GM19240 (cell line): Measurements from ENCODE around the gene GNRH2.
"Not testable (repeated sequence)": the region's sequence is repeated elsewhere in the genome, so short reads cannot be mapped to it uniquely, and the experiment has no call there.

ENCODE experiments used
- DNase-seq: peaks from one replicate; pipeline ENCODE4 v3.0.0; 2011; ENCODE audit warnings: low spot score; ENCODE audit not compliant: insufficient read length

GNRH2 gene

DNA sequence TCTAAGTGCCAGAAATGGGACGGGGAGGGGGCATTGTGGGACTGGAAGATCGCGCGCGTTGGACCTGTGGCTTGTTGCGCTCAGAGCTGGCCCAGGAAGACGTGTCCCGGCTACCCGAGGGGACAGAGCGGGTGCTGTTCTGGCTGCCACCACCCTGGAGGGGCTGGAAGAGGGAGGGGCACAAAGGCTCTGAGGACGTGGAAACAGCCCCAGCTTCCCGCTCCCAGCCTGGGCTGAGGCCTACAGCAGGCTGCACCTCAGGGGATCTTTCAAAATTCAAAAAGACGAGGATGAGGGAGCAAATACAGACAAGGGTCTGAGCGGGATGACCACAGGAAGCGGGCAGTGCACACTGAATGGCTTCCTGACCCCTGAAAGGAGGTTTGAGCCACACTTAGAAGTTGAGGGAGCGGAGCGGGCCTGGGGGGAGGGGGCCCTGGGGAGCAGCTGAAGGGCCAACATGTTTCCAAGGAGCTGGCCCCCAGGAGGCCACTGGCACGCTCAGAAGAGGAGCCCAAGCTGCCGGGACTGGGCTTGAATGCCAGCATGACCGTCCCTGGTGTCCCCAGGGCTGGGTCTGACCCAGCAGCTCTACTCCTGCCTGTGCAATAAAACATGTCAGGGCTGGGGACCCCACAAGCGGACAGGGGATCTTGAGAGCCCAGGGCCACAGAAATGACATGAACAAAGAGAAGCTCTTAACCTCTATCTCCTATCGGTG, 29.3 kb downstream of the GNRH2 start:
- DNase-seq = no peak

DNA sequence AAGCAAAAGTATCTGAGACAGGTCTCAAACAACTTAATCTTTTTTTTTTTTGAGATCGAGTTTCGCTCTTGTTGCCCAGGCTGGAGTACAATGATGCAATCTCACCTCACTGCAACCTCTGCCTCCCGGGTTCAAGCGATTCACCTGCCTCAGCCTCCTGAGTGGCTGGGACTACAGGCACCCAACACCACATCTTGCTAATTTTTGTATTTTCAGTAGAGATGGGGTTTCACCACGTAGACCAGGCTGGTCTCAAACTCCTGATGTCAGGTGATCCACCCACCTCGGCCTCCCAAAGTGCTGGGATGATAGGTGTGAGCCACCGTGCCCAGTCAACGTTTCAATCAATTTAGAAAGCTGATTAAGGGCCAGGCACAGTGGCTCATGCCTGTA, 29.8 kb downstream of the GNRH2 start:
- not testable (repeated sequence) for DNase-seq

DNA sequence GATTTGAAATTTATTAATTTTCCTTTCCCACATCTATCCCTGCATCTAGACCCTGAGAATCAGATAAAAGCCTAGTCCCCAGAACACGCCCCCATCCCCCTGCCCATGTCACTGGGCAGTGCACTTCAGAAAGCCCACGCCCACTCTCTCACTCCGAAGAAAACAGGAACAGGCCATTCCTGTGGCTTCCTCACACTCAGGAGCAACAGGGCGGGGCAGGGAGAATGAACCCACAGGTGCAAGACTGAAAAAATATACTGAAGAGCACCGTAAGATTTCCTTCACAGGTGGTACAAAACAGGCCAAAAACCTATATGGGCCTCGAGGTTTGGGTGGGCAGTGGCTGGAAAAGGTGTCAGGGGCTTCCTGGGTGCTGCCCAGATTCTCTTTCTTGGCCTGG, 31.4 kb downstream of the GNRH2 start:
- DNase-seq = no peak

DNA sequence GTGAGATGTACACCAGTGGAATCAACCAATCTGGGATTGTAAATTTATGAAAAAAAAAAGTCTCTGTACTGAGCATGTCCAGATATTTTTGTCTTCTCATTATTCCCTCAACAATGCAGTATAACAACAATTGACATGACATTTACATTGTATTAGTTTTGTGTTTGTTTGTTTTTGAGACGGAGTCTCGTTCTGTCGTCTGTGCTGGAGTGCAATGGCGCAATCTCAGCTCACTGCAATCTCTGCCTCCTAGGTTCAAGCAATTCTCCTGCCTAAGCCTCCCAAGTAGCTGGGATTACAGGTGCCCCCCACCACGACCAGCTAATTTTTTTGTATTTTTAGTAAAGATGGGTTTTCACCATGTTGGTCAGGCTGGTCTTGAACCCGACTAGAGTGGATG, 31.9 kb downstream of the GNRH2 start:
- not testable (repeated sequence) for DNase-seq

DNA sequence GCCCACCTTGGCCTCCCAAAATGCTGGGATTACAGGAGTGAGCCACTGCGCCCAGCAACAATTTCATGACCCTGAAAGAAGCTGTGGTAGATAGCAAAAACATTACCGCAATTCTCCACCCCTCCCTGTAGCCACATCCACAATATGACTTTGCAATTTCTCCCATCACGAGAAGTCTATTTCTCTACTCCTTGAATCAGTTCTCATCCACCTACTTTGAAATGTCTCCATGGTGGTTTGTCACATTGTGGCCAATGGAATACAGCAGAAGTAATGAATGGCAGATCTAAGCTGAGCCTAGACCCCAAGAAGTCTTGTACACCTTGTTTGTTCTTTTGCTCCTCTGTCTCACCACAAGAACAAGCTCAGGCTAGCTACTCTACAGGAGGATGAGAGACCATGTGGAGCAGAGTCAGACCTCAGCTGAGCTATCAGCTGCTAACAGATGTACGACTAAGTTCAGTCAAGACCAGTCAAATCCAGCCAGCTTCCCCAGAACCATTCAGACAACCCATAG, 34.3 kb downstream of the GNRH2 start:
- no peak for DNase-seq

DNA sequence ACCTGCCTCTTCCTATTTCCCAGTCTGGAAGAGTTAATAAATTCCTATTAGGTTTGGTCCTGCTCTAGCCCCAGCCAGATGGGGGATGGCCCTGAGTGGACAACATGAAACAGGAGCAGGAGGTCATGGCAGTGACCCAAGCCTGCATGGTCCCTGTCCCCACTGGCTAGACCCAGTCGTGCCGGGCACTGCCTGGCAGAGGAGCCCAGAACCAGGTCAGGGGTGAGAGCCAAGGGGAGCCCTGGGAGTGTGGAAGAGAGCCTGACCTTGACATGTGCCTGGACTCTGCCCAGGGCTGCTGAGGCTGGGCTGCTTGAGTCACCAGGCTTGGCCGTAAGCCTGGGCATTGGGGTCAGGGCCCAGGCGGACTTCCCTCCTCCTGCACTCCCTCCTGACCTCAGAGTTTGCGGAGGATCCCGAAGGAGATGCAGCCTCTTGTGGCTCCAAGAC, 37.5 kb downstream of the GNRH2 start:
- DNase-seq = no peak

DNA sequence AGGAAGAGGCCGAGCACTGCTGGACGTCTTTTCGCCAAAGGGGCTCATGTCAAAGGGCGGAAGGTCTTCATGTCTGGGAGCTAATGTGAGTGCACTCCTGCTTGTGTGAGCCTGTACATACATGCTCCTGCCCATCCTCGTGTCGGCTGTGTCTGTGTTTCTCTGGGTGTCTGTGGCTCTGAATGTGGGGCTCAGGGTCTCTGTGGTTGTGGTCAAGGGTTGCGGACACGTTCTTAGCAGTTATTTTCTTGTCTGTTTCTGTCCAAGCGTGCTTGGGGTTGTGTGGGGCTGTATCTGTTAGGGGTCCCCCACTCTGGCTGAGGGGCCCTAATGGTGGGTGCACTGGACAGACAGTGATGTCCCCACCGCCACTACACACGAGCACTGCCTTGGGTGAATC, 38.2 kb downstream of the GNRH2 start:
- no peak for DNase-seq

DNA sequence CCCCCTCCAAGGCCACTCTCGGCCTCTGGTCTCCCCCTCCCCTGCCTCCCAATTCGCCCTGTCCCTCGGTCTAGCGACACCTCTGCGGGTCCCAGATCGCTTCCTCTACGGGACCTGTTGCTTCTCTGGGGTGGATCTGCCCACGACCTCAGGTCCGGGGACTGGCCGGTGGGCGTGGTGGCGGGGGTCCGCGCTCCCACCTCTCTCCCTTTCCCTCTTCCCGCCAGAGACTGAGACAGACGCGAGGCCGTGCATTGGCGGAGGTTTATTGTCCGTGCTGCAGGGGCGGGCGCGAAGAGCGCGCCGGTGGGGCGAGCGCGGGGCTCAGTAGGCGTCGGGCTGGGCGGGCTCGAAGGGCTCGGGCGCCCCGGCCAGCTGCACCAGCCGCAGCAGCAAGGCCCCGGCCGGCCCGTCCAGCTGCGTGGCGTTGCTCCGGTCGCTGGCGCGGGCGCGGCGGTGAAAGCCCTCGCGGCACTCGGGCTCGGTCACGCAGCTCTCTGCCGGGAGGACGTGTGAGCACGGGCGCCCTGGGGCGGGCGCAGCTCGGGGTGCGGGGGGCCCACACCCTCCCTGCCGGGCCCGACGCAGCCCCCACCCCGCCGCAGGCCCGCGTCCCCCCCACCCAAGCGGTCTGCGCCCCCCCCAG, 39.0 kb downstream of the GNRH2 start:
- DNase-seq = no peak

DNA sequence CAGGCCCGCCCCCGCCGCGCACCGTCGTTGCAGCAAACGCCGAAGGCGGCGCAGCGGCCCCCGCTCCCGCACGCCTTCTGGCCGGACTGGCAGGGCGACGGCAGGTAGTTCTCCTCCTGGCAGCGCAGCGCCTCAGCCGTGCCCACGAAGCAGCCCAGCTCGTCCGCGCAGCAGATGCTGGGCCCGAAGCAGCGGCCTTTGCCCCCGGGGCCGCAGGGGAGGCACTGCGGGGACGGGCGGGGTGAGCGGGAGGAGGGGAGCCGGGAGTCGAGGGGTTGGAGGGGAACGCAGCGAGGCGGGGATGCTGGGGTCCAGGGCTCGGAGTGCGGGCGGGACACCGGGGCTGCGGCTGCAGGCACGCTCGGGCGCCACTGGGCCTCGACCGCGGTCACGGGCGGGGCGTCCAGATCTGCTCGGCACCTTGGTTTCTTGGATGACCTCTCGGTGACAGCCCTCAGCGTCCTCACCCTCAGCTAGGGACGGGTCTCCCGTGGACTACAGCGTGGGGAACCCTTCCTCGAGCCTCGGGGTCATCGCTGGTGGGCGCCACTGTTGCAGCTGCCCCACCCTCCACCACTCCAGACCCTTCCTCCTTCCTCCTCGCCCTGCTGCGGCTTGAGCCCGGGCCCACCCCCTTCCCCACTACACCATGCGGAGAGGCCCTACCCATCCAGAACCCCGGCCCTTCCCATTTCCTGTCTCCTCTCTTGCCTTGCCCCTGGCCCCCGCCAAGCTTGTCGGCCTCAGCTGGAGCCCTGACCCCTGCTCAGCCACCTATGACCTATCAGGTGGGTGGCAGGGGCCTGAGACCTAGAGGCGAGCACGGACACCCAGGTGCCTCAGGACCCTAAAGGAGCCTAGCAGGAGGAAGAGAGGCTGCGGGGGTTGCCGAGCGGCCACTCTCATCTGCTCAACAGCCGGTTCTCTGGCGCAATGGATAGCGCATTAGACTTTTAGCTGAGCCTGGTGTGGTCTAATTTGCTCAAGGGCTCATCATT, 39.8 kb downstream of the GNRH2 start:
- no peak for DNase-seq

DNA sequence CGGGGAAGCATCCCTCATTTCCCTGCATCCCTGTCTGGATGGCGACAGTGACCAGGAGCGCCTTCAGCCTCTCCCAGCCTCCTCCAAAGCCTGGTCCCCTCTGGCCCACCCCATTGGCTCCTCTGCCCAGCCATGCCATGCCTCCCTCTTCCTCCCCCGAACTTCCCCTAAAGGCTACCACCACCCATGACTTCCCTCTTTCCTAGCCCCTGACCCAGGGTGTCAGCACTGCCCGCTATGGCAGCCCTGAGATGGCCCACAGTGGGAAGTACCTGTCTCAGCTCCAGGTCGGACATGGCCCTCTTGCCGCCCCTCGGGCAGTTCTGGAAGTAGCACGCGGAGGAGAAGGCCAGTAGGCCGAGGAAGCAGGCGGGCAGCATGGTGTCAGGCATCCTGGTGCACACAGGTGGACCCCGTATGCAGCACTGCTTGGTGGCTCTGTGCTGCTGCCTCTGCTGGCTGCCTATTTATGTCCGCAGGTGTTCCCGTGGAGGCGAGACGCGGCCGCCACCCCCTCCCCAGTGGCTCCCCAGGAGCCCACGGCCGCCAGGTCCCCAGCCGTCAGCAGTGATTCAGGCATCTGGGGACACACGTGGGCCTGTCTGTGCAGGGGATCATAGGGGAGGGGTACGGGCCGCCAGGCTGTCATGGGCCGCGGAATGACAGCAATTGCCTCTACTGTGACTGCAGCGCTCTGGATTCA, 41.0 kb downstream of the GNRH2 start, which contains the start of gene AVP:
AVP (minus strand) TSS at position 442 of the 703 bp plus-strand sequence; CDS start at position 392, 50 bp downstream.
- DNase-seq = no peak

DNA sequence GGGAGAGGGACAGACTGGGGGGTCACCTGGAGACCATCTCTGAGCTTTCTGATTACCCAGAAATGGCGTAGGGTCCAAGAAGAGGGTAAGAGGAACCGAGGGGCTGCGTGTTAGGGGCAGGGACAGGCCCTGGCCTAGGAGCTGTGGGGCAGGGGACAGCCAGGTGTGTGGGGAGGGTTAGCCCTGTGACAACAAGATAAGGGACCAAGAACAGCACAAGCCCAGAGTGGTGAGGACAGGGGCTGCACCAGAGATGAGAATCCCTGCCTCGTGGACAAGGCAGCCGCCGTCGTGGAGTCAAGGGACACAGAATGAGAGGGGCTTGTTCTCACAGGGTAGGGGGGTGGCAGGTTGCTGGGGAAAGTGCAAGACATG, 41.6 kb downstream of the GNRH2 start:
- no peak for DNase-seq

DNA sequence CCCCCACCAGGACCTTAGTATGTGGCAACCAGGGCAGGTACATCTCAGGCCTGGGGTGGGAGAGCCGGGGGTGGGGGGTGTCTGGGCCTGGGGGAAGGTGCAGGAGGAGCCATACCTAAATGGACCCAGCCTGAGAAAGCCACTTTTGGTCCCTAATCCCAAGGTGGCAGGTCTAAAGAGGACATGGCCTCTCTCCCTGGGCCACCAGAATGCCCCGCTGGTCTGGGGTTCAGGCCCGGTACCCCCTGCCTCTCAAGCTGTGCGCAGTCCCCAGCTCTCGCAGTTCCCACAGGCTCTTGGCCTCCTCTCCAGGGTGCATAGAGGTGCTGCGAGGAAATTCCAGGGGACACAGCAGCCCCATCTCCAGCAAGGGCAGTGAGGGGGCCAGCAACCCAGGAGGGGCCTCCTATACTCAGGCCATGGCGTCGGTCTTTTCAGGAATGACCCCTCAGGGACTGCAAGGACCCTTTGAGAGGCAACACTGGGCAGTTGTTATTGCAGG, 42.2 kb downstream of the GNRH2 start:
- no peak for DNase-seq

DNA sequence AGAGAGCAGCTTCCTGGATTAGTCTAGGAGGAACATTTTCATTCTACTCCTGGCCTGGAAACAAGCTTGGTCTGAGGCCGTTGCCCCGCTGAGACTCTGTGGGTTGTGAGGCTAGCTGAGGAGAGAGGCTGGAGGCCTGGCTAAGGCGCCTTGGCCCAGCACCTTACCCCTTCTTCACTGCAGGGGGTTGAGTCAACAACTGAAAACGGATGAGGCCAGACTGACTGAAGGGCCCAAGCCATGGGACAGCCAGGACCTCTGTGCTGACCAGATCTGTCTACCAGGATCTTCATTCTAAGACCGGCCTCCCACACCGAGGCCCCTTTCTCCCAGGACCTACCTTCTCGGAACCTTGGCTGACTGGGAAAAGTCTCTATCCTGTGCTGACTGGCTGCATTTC, 44.6 kb downstream of the GNRH2 start:
- DNase-seq = no peak

DNA sequence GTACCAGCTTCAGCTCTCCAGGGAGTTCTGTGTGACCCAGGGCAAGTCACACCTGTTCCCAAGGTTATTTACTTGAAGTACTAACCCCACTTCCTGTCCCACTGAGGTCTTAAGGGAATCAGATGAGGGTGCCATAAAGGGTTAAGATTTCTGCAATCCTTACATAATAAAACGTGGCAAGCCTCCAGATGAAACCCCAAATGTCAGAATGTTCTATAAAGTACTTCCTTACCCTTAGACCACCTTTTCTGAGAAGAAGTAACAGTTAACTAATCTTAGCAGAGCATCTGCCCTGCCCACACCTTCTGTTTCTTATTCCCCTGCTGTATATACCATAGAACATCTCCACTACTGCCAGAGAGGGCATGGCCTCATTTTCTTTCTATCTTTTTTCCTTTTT, 47.1 kb downstream of the GNRH2 start:
- no peak for DNase-seq

DNA sequence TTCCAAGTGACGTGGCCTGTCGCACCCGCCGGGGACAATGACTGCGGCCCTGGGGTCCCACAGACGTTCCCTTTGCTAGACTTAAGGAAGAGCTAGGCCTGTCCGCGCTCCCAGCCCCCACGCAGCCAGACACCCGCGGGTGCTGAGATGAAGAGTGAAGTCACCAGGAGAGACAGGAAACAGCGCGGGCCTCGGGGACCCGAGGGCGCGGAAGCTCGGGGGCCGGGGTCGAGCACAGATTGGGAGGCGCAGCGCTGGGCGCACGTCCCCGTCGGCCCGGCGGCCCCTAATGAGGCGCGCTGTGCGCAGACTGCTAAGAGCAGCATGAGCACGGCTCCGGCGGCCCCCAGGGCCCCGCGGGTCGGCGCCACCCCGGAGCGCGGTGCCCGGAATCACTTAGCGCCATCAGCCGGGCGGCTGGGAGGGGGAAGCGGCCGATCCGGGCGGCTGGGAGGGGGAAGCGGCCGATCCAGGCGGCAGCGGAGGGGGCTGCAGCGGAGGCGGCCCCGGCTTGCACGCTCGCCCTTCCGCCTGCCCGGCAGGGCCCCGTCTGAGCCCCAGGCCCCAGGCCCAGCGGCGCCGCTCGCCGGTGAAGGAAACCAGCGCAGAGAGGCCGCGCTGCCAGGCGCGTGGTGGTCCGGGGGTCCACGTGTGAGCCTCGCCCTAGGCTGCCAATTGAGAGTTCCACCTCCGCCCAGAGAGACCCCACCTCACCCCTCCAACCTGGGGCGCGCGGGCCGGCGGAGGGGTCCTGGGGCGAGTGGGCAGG, 49.4 kb downstream of the GNRH2 start:
- DNase-seq = no peak

DNA sequence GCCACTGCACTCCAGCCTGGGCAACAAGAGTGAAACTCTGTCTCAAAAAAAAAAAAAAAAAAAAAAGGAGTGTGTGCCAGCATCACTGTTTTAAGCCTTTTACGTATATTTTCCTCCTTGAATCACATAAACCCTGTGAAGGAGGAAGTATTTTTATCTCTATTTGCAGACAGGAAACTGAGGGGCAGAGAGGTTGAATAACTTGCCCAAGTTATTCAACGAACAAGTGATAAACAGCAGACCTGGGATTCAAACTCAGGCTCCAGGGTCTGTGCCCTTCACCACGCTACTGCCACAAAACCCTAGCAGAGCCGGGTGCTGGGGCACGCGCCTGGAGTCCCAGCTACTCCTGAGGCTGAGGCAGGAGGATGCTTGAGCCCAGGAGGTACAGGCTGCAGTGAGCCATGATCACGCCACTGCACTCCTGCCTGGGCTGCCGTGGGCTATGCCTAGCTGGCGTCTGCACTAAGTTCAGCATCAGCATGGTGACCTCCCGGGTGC, 50.5 kb downstream of the GNRH2 start:
- no peak for DNase-seq

DNA sequence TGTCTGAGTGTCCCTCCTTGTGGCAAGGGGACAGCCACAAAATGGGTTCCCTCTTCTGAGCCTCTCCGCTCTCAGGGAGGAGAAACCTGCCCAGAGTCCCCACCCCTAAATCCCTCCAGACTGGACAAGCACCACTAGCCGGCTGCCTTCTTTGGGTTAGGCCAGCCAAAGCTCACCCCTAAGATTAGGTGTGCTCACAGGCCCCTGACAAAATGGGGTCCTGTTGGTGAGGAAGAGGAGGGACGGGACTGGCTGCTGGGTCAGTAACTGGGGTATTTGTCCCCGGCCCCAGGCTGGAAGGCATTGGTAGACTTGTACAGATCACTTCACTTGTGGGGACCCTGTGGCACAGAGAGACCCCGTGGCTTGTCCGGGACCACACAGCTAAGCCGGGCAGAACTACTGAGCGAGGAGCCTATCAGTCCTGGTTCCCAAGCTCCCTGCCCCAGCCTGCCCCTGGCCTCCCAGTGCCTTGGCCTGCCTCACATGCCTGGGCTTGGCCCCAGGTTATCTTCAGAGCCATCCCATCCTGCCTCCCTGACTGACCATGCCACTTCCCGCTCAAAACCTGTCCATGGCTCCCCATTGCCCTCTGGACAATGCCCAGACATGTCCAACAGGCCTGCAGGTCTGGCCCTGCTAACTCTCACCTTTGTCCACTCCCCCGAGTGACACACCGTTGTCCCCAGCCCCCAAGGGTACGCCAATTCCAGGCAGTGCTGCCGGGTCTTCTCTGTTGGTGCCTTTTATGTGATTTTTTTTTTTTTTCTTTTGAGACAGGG, 51.6 kb downstream of the GNRH2 start:
- no peak for DNase-seq
